ENCODE results near the gene ERC2. TPM values are rescaled to one million over a fixed set of nuclear protein-coding genes. Genes with fewer than 3 reads are reported as not detected.
A peak's percentile ranks its signal among the peaks of the same experiment; 100 is the strongest.

The ERC2 gene
- total and polyA plus RNA-seq, 8 donors: 1.2 to 4.8 (median 2.3) TPM

DNA sequence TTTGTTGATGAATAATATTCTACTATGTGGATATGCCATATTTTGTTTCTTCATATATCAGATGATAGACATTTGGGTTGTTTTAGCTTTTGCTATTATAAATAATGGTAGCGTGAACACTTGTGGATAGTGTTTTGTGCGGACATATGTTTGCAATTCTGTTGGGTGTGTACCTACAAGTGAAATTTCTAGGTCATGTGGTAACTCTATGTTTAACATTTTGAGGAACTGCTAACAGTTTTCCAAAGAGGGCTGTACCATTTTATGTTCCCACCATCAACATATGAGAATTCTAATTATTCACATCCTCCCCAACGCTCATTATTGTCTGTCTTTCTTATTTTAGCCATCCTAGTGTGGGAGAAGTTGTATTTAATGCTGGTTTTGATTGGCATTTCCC lies 303.8 kb downstream of the ERC2 start:
- Histone ChIP-seq H3K4me3 (no peak overlapping the region), H3K27me3 (no peaks in the 10 kb centered on the region), H3K4me1 (no peaks in the 10 kb centered on the region), H3K9me3 (no peaks in the 10 kb centered on the region), H3K27ac (no peak overlapping the region), H3K36me3 (no peaks in the 10 kb centered on the region)
- ATAC-seq (no peak), FAIRE-seq (no peak), DNase-seq (no peak)
- WGBS, 2 donors: 86 to 87% methylated on average over 3 of the region's 3 CpGs
- intact Hi-C loops (cut with DNase I): no loop called here
- TF ChIP-seq, protein P1, sequence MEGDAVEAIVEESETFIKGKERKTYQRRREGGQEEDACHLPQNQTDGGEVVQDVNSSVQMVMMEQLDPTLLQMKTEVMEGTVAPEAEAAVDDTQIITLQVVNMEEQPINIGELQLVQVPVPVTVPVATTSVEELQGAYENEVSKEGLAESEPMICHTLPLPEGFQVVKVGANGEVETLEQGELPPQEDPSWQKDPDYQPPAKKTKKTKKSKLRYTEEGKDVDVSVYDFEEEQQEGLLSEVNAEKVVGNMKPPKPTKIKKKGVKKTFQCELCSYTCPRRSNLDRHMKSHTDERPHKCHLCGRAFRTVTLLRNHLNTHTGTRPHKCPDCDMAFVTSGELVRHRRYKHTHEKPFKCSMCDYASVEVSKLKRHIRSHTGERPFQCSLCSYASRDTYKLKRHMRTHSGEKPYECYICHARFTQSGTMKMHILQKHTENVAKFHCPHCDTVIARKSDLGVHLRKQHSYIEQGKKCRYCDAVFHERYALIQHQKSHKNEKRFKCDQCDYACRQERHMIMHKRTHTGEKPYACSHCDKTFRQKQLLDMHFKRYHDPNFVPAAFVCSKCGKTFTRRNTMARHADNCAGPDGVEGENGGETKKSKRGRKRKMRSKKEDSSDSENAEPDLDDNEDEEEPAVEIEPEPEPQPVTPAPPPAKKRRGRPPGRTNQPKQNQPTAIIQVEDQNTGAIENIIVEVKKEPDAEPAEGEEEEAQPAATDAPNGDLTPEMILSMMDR (IDR thresholded peaks at IDR 0.05): no peak

DNA sequence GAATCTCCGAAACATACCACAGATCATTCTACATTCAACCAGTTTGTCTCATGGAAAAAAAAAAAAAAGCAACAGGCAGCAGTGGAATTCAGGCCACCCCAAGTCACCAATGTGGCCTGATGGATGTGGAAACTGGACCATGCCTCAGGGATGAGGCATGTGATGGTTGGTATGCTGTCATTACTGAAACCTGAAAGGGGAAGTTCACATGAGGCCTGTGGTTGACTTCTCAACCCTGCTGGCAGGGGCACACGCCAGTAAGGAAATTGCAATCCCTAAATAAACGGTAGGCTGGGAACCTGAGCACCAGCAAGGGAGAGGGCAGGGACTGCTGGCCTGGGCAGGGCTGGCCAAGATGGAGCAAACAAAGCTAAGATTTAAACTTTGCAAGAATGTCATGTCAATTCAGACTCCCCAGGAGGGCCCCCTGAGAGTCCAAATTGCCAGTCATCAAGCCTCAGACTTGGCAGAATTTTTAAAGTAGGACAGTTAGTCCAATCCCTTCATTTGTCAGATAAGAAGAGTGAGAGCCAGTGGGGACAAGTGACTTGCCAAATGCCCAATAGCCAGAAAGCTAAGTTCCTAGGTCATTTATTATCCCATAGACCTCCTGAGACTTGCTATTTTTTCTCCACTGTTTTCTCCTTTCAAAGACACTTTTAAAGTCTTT lies 310.4 kb downstream of the ERC2 start:
- Histone ChIP-seq H3K36me3 (no peaks in the 10 kb centered on the region), H3K27ac (no peak overlapping the region), H3K4me3 (no peak overlapping the region), H3K4me1 (no peaks in the 10 kb centered on the region), H3K27me3 (no peaks in the 10 kb centered on the region), H3K9me3 (no peaks in the 10 kb centered on the region)
- intact Hi-C loops (cut with DNase I): no loop called here
- TF ChIP-seq, protein P1 (IDR thresholded peaks at IDR 0.05): no peak
- FAIRE-seq (no peak), ATAC-seq (peak in 2 of 4 donors; percentile 49 to 52), DNase-seq (peak in 1 of 6 donors; percentile 13)
- WGBS, 2 donors: 69 to 74% methylated on average over 3 of the region's 3 CpGs

- no peak for FAIRE-seq
- intact Hi-C loops (cut with DNase I): no loop called here
Observed at GRCh38 chr3:56154297-56154696, 314.0 kb downstream of the ERC2 start.

DNA sequence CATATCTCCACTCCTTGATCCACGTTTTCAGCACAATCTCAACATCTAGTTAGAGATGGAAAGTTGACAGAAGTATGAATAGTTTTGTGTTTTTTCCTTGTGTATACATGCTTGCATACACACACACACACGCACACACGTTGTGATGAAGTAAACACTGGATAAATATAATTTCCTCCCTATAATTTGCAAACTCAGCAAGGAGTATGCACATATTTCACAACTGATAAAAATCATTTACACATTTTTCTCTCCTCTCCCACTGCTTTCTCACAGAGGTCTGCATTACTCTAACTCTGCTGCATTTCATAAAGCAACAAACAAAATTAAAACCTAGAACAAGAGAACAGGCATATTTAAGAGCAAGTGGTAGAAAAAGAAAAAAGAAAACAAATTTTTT lies 320.9 kb downstream of the ERC2 start:
- H3K4me1 ChIP-seq: no peaks in the 10 kb centered on the region
- H3K36me3 ChIP-seq: no peaks in the 10 kb centered on the region
- DNase-seq: no peak
- H3K27me3 ChIP-seq: no peaks in the 10 kb centered on the region
- ATAC-seq: no peak
- no peak overlapping the region for H3K4me3 ChIP-seq
- H3K9me3 ChIP-seq: no peaks in the 10 kb centered on the region
- no peak for FAIRE-seq
- TF ChIP-seq, protein P1 (IDR thresholded peaks at IDR 0.05): no peak
- intact Hi-C loops (cut with DNase I): no loop called here
- WGBS, 2 donors: 56% methylated on average over 3 of the region's 3 CpGs
- H3K27ac ChIP-seq: no peak overlapping the region

More at GRCh38 chr3:56154297-56154696, 314.0 kb downstream of the ERC2 start:
- H3K9me3 ChIP-seq: no peaks in the 10 kb centered on the region
- H3K27ac ChIP-seq: no peak overlapping the region
- TF ChIP-seq, protein P1 (IDR thresholded peaks at IDR 0.05): no peak
- DNase-seq: no peak
- no peaks in the 10 kb centered on the region for H3K4me1 ChIP-seq
- no peak overlapping the region for H3K4me3 ChIP-seq
- WGBS, 2 donors: 92 to 96% methylated on average over 1 of the region's 1 CpG
- no peak for ATAC-seq
- H3K36me3 ChIP-seq: no peaks in the 10 kb centered on the region
- H3K27me3 ChIP-seq: no peaks in the 10 kb centered on the region

DNA sequence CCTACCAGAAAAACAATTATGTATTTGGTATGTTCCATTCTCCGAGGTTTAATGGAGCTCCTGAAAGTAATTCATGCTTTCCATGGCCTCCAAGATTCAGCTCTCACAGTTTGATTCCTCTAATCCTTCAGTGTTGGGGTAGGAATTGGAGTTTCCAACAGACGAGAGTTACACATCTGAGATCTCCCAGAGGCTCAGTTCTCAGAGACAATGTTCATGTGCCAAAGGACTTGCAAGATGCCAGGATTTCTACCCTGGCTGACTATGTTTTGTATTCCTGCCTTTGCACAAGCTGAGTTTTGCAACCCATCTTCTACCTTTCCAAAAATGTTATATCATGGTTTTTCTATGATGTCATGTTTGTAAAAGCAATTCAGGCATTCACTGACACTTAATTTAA lies 322.9 kb downstream of the ERC2 start:
- H3K27me3 ChIP-seq: no peaks in the 10 kb centered on the region
- 67 to 83% methylated on average over 2 of the region's 2 CpGs for WGBS, 2 donors
- no peak for DNase-seq
- ATAC-seq: no peak
- TF ChIP-seq, protein P1 (IDR thresholded peaks at IDR 0.05): no peak
- intact Hi-C loops (cut with DNase I): no loop called here
- FAIRE-seq: no peak
- H3K4me3 ChIP-seq: no peak overlapping the region
- no peaks in the 10 kb centered on the region for H3K9me3 ChIP-seq
- no peaks in the 10 kb centered on the region for H3K36me3 ChIP-seq
- H3K4me1 ChIP-seq: no peaks in the 10 kb centered on the region
- no peak overlapping the region for H3K27ac ChIP-seq
